Dedifferentiated amniotic fluid mesenchymal stem cell (primary cell): Measurements from ENCODE around the gene USP1.

Experiments used
- DNase-seq: peaks from one replicate; pipeline ENCODE4 v3.0.0-alpha.2; 2016; ENCODE audit errors: extremely low spot score

USP1 gene

DNA sequence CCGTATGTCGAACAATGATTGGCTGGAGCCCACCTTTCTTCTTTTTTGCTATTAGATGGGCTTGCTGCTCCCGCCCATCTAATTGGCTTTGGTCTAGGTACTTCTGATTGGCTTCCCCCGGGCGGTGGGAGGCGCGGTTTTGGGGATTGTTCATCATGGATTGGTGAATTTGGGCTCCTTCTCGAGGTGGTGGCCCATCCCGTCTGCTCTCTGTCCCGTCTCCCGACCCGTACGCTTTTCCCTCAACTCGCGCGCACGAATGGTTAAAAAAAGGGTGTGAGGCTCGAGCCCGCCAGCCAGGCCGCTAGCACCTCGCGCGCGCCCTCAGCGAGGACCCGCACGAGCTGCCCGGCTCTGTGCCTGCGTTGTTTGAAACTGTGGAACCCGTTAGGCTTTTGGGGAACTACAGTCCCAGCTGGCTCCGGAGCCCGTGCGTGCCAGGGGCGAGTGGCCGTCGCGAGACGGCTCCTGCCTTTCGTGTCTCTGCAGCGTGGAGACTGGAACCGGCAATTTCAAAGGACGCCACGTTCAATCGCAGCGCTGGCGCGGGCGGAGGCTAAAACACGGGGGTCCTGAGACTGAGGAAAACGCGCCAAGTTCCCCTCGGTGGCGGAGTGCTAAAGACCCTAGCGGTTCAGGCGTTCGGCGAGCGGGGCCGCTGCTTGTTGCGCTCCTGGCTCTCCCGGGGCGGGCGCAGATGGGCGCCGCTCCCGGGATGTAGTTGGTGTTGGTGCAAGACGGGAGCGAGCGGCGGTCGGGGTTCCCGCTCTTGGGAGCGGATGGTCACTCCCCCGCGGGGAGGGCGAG lies at the start of gene USP1:
Gene USP1, plus strand, starts transcription at position 584 of the 807 bp plus-strand sequence. CDS start 2,819 bp downstream, outside the sequence.
- DNase-seq, result peak; percentile 99

GRCh38 chr1:62389531-62389930 lies 47.3 kb upstream of the USP1 start:
- no peak for DNase-seq

DNA sequence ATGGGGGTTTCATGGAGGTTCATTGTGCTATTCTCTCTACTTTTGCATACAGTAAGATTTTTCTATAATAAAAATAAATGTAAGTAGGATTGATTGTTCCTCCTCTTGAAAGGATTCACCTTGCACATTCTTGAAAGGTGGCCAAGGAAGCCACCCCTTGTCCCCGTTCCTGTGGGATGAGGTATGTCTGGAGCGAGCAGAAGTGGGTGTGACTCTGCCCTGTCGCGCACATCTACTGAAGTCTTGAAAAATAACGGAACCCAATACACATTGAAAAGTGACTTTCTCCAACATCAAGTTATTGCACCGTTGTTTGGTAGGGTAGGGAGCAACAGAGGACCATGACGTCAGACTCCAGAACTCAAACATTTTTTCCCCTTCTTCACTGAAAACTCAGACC lies 46.8 kb upstream of the USP1 start:
- no peak for DNase-seq

- DNase-seq, result no peak
Measured at GRCh38 chr1:62391369-62391971, 45.4 kb upstream of the USP1 start.

- DNase-seq, result no peak
Measured at GRCh38 chr1:62392951-62393350, 43.9 kb upstream of the USP1 start.

GRCh38 chr1:62394646-62395045 lies 42.2 kb upstream of the USP1 start:
- DNase-seq, result no peak

- no peak for DNase-seq
Measured at GRCh38 chr1:62395291-62395690, 41.6 kb upstream of the USP1 start.

DNA sequence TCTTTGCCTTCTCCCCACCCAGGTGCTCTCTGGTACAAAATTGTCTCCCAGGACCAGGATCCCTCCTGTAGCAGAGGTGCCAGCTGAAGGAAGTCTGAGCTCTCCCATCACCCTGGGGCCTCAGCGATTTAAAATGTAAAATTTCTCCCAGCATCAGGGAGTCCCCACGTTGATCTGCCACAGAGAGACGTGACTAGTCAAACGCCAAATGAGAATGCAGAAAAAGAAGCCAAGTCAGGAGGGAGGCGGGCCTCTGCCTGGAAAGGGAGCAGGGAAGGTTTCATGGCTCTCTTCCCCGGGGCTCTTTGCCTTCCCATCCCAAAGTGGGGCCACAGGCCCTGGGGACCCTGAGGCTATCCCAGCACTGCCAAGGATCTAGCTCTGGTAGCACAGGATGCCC lies 40.0 kb upstream of the USP1 start:
- no peak for DNase-seq

DNA sequence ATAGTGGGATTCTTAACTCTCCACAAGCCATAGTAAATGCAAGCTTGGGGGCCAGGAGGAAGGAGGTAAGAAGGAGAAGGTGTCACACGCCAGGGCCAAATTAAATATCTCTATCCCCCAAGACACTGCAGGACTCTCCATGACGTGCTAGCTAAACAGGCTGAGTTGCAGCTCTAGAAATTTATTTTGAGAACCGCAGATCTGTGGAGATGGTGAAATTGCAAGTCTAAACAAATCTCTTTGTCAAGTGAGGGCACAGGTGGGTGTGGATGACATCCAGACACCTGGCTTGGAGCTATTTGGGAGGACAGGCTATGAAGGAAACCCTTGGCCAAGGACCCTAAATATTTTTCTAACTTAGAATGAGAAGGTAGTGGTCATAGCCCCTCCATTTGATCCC lies 39.5 kb upstream of the USP1 start:
- DNase-seq, result no peak

GRCh38 chr1:62398377-62398776 lies 38.5 kb upstream of the USP1 start:
- peak; percentile 64 for DNase-seq

GRCh38 chr1:62401034-62401760 lies 35.7 kb upstream of the USP1 start:
- no peak for DNase-seq

DNA sequence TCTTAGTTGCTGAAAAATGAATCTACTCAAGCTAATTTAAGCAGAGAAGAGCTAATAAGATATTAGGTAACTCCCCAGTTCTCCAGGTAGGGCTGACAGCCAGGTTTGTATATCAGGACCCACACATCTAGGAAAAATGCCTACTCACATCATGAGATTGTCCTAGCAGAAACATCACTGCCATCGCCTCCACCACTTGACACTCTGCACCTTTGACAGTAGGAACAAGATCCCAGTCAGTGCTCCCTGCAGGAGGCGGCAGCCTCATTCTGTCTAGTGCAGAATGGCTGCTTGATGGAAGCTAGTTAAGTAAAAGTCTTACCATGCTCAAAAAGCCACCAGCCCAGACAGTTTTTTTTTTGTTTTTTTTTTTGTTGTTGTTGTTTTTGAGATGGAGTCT lies 31.6 kb upstream of the USP1 start:
- no peak for DNase-seq

- no peak for DNase-seq
Measured at GRCh38 chr1:62406576-62406975, 30.3 kb upstream of the USP1 start.

DNA sequence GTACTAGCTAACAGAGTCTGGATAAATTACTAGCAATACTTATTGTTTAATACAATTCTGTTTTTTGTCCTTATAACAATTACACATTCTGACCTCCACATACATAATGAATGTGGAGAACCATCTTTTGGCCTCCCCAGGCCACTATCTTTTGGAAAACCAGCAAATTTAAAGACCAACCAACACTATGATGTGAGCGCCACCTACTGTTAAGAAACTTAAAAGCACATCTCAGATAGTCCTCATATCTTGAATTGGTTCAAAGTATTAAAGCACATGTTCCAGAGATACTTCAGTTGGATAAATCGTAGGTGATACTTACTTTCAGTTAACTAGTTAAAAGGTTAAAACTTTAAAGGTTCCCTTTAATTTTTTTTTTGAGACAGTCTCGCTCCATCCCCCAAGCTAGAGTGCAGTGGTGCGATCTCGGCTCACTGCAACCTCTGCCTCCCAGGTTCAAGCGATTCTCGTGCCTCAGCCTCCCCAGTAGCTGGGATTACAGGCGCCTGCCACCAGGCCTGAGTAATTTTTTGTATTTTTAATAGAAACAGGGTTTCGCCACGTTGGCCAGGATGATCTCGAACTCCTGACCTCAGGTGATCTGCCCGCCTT lies 29.3 kb upstream of the USP1 start:
- peak; percentile 69 for DNase-seq

DNA sequence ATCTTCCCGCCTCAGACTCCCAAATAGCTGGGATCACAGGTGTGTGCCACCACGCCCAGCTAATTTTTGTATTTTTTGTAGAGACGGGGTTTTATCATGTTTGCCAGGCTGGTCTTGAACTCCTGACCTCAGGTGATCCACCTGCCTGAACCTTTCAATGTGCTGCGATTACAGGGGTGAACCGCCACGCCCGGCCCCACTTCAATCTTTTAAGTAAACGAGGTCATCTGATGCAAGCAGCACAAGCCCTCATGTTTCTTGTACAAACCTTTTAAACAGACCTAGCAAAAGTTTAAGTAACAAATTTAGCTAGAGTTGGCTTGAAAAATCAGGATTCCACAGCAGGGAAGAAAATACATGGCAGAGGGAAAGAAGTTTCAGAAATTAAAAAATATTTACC lies 21.2 kb upstream of the USP1 start:
- no peak for DNase-seq

DNA sequence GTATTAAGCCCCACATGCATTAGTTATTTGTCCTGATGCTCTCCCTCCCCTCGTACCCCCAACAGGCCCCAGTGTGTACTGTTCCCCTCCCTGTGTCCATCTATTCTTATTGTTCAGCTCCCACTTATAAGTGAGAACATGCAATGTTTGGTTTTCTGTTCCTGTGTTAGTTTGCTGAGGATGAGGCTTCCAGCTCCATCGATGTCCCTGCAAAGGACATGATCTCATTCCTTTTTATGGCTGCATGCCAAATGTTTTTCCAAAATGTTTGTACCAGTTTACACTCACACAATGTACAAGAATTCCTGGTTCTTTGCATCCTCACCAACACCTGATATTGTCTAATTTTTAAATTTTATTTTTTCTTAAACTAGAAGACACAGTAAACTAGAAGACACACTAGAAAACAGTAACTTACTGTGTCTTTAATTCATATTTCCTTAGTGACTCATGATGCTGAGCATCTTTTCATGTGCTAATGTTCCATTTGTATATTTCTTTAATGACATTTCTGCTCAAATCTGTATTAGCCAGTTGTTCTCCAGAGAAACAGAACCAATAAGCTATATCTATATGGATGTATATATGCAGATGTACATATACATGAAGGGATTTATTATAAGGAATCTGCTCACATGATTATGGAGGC lies 19.4 kb upstream of the USP1 start:
- no peak for DNase-seq

DNA sequence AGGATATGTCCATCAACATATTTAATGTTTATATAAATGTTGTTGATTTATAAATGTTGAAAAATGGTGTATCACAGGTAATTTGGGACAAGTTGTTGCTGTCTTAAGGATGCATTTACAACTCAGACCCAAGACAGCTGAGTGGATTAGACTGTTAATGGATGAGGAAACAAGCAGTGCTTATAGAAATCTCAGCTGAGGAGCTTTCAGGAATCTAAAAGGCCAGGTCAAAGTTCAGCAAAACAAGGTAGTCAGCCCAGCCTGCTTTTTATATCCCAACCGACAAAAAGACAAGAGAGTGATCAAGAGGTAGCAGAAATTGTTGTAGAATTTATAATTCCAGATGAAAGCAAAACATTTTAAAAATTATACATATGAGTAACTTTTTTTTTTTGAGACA lies 16.6 kb upstream of the USP1 start:
- DNase-seq, result no peak

- DNase-seq, result no peak
Measured at GRCh38 chr1:62423580-62424242, 13.1 kb upstream of the USP1 start.

DNA sequence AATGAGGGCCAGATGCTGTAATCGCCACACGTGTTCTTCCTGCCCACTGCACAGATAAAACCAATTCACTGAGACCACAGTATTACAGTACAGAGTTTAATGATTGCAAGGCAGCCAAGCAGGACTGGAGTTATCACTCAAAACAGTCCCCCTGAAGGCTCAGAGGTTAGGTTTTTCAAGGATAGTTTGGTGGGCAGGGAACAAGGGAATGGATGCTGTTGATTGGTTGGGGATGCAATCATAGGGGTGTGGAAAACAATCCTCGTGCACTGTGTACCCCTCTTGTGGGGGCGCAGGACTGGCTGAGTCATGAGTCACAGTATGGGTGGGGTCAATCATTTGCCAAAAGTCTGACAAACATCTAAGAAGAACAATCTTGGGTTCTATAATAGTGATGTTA lies 12.4 kb upstream of the USP1 start:
- no peak for DNase-seq

DNA sequence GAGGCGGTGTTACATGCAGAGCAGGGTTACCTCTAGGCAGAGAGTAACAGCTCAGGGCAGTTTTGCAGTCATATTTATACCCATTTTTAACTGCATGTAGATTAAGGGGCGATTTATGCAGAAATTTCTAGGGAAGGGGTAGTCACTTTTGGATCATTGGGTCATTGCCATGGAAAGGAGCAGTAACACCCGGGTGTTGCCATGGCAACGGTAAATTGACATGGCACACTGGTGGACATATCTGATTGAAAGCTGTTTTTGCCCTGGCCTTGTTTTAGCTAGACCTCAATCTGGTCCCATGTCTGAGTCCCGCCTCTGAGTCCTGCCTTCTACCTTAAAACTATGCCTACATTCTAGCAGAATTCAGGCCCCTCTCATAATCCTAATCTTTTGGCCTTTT lies 11.8 kb upstream of the USP1 start:
- DNase-seq, result no peak

DNA sequence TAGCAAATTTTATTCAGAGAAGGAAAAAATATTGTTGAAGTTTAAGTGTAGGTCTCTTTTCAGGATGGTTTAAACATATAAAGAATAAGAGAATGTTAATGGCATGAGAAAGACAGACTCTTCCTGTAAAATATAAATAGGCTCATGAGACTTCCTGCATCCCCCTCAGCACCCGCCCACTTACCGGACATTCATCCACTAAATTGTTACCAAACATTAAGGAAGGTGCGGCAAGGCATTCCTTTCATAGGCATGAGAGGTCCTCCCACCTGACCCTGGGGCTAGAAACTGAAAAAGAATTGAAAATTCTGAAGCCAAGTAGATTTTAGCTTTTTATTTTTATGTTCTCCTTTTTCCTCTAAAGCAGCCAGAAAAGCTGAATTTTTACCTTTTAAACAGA lies 10.6 kb upstream of the USP1 start:
- no peak for DNase-seq
